Kidney tubule cell (primary cell): Measurements from ENCODE around the gene ABCF2.

Source experiments
- DNase-seq: peaks from one replicate; pipeline ENCODE4 v3.0.0-alpha.2; 2018; ENCODE audit warnings: low spot score

ABCF2 gene

GRCh38 chr7:151174246-151175046, 52.6 kb downstream of the ABCF2 start:
- no peak for DNase-seq

- DNase-seq: no peak
Observed at GRCh38 chr7:151173386-151174245, 53.4 kb downstream of the ABCF2 start.

- peak; percentile 66 for DNase-seq
Observed at GRCh38 chr7:151172273-151173141, 54.5 kb downstream of the ABCF2 start.

GRCh38 chr7:151168787-151169162, 58.2 kb downstream of the ABCF2 start:
- no peak for DNase-seq

- no peak for DNase-seq
Observed at GRCh38 chr7:151168003-151168786, 58.8 kb downstream of the ABCF2 start.

GRCh38 chr7:151167197-151167961, 59.6 kb downstream of the ABCF2 start, which contains the start of gene GBX1:
GBX1 (minus strand) TSS chr7:151167694; CDS start chr7:151167548, 146 bp downstream.
- DNase-seq: peak; percentile 23

- no peak for DNase-seq
Observed at GRCh38 chr7:151166629-151167196, 60.3 kb downstream of the ABCF2 start.
